DOHH2 (cell line): Measurements from ENCODE around the gene TGM6.

Source experiments
- CTCF ChIP-seq: fragments of 200-600 bp; sonication (generic); IDR thresholded peaks from one replicate; pipeline ENCODE4 v1.5.1; 2014; ENCODE audit warnings: antibody characterized with exemption, mild to moderate bottlenecking, low read depth, low read length; ENCODE audit not compliant: poor library complexity, severe bottlenecking
- EZH2phosphoT487 ChIP-seq: fragments of 200-600 bp; sonication (generic); IDR thresholded peaks from 2 replicates; pipeline ENCODE4 v1.6.1; 2017; ENCODE audit warnings: borderline replicate concordance, mild to moderate bottlenecking, antibody characterized with exemption, low read length, moderate library complexity, mixed read lengths

DNA sequence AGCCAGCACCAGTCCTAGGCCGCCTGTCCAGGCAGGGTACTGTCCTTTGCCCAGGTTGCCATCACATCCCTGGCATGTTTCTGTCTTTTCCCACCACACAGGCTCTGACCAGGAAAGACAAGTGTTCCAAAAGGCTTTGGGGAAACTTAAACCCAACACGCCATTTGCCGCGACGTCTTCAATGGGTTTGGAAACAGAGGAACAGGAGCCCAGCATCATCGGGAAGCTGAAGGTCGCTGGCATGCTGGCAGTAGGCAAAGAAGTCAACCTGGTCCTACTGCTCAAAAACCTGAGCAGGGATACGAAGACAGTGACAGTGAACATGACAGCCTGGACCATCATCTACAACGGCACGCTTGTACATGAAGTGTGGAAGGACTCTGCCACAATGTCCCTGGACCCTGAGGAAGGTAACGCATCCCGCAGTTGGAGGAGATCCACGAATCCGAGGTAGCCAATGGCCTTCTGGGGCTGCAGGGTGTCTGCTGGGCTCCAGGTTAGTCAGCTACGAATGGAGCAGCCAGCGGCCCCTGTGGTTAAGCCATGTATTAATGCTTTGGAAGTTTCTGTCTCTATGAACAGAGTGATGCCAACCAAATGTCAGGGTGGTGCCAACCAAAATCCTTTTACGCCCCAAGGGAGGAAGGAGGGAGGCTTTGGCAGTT lies 48.7 kb upstream of the TGM6 start:
- TF ChIP-seq CTCF (no peak), EZH2phosphoT487 (no peak)
